ENCODE data around the gene NMUR2.
A peak's percentile ranks its signal among the peaks of the same experiment; 100 is the strongest.

NMUR2 gene

DNA sequence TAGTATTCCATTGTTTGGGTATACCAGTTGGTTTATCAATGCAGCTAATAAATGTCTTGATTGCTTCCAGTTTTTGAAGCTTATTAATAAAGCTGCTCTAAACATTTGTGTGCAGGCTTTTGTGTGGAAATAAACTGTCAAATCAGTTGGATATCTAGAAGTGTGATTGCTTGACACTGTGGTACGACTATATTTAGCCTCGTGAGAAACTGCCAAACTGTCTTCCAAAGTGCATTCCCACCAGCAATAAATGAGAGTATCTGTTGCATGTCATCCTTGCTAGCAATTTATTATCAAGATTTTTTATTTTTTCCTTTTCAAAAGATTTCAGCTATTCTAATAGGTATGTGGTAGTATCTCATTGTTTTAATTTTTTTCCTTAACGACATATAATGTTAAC is 37.5 kb downstream of the NMUR2 start:
- DNase-seq = no peak

DNA sequence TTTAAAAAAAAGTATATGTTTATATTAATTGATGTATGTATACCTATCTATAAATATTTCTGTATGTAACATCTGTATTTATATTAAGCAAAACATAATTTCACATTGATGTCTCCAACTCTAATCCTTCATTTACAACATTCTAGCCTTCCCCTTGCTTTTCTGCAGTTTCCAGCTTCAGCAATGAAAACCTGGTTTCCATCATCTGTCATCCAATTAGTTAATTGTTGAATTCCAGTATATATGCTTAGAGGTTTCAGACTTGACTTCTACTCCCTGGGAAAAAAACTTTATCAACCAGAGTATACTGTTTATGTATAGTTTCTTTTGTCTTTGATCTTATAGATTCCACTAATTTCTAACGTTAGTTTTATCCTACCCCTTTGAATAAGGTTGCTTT is 38.4 kb downstream of the NMUR2 start:
- no peak for DNase-seq

DNA sequence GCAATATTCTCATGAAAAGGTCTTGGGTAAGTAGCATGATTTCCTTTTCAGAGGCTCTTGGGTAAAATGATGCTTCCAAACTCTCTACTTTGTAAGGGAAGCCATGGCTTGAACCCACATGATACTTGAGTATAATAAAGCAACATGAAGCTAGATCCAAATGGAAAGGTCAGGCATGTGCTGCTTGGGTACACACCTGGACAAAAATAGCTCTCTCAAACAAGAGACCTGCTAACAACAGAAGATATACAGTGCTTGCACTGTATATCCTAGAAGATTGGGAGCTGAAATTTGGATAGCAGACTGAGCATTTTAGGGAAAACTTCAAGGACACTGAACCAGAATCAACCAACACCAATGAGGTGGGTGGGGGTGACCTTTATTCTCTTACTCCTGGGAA is 40.2 kb downstream of the NMUR2 start:
- DNase-seq = no peak

DNA sequence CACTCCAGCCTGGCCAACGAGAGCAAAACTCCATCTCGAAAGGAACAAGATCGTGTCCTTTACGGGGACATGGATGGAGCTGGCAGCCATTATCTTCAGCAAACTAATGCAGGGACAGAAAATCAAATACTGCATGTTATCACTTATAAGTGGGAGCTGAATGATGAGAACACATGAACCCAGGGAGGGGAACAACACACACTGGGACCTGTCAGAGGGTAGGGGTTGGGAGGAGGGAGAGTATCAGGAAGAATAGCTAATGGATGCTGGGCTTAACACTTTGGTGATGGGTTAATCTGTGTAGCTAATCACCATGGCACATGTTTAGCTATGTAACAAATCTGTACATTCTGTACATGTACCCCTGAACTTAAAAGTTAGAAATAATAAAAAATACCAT is 40.9 kb downstream of the NMUR2 start:
- DNase-seq = no peak

DNA sequence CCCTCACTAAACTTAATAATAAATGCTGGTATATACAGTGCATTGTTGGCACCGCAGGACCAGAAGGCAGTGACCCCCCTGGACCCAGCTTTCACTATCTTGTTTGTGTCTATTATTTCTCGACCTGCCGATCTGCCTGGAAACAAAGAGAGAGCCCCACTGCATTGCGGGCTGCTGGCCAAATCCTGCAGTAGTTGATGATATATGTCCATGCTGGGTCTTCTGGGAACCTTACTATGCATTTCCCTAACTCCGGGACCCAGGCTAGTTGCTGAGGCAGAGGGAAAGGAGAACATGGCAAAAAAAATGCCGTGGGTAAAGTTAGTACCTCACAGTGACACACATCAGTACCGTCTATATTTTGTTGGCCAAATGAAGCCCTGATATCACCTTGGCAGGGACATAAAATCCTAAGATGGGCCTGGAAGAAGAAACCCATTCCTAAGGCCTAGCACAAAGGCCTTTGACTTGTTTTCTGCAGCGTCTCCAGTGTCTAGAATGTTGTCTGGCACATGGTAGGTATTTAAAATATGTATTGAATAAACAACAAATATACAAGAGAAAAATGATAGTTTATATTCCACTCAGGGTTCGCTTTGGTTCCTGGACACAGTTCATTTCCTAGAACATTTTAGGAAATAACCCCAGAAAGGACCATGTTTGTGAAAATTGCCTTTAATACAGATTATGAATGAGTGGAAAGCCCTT is 46.1 kb downstream of the NMUR2 start:
- DNase-seq = no peak

DNA sequence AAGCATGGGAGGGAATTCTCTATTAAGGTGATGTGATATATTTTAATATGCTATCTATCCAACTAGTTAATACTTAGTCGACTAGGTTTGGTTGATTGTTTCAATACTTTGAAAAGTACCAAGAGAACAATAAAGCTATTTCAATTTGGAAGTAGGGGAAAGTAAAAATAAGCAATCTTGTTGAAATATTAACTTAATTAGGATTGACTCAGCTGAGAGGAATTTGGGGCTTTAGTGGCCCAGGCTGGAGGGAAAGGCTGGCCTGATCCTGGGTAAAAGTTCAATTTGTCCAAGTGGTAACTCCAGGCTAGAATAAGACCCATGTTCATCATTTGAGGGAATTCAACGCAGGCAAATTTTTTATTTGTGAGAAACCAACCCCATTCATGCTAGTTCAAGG is 48.6 kb downstream of the NMUR2 start:
- no peak for DNase-seq

DNA sequence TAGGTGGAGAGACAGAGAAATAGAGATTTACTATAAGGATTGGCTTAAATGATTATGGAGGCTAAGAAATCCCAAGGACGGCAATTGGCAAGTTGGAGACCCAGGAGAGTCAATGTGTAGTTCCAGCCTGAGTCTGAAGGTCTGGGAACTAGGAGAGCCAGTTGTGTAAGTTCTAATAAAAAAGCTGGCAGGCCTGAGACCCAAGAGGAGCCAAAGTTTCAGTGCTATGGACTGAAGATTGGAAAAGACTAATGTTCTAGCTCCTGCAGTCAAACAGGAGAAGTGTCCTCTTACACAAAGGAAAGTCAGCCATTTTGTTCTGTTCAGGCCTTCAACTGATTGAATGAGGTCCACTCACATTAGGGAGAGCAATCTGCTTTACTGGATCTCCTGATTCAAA is 50.0 kb downstream of the NMUR2 start:
- no peak for DNase-seq

DNA sequence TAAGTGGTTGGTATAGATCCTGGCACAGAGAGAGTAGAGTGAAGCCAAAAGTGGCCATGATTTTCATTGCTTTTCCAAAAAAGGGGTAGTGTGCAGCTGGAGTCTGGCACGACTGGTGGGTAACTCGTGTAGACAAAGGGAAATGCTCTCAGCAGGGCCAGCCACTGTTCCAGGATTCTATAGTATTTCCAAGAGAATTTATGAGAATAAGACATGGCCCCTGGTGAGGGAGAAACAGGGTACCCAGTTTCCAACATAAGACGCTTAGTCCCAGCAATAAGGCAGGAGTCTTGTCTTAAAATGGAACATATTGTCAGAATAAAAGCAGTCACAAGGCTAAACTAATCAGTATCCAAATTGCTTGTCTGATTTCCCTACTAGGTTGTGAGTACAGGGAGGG is 52.1 kb downstream of the NMUR2 start:
- DNase-seq = no peak

DNA sequence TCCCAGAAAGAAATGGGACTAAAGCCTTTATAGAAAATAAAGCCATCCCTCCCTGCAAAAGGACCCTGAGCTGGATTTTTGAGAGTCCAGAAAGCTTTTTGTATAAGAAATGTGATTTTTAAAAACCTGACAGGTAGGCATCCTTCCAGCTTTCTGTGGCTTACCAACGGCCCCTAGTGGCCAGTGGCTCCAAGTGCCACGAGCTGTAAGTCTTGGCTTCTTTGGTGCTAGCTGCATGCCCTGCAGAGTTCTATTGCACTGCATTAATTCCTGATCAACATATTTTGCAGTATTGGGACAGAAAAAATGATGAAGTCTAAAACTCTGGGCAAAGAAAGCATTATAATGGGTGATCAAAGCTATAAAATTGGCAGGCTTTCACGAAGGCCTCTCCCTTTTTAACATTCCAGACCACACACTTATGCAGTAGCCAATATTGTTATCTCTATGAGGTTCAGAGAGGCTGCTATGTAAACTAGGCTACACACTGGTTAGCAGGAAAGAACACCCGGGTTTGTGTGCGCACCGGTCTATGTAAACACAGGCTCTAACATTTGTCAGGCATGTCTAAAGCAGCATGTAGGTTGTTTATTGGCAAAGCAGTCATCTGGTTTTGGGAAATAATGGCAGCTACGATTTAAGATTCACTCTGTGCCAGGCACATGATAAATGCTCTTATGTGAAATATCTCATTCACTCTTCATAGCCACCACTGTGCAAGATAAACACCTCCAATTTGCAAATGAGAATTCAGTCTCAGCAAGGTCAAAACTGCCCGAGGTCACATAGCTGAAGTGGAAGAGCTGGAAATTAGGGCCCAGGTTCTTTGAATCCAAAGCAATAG is 55.2 kb downstream of the NMUR2 start:
- peak; percentile 63 for DNase-seq

Data from activated effector memory CD4-positive, alpha-beta T cell treated with anti-CD3 and anti-CD28 coated beads, Interleukin-2, amount 50 U/mL, for 16 hours (primary cell).